ENCODE results near the gene GPRASP1.
"Not testable (repeated sequence)": the region's sequence is repeated elsewhere in the genome, so short reads cannot be mapped to it uniquely, and the experiment has no call there.

GPRASP1 gene

GRCh38 chrX:102651242-102652011, at the start of gene GPRASP1:
Gene GPRASP1 (plus strand): TSS chrX:102651483. CDS start chrX:102653914, 2,431 bp downstream.
- peak; percentile 27 for DNase-seq (ENCODE audit: low read depth)

GRCh38 chrX:102604327-102604726, 47.0 kb upstream of the GPRASP1 start:
- DNase-seq (ENCODE audit: low read depth): no peak

GRCh38 chrX:102606115-102606514, 45.2 kb upstream of the GPRASP1 start:
- DNase-seq (ENCODE audit: low read depth): no peak

- DNase-seq (ENCODE audit: low read depth): no peak
Measured at GRCh38 chrX:102610905-102611304, 40.4 kb upstream of the GPRASP1 start.

- no peak for DNase-seq (ENCODE audit: low read depth)
Measured at GRCh38 chrX:102624105-102624504, 27.2 kb upstream of the GPRASP1 start.

GRCh38 chrX:102627640-102628039, 23.6 kb upstream of the GPRASP1 start:
- DNase-seq (ENCODE audit: low read depth): no peak

- no peak for DNase-seq (ENCODE audit: low read depth)
Measured at GRCh38 chrX:102637561-102637960, 13.7 kb upstream of the GPRASP1 start.

GRCh38 chrX:102650903-102651241, 411 bp upstream of the GPRASP1 start:
- no peak for DNase-seq (ENCODE audit: low read depth)

GRCh38 chrX:102652031-102652688, 877 bp downstream of the GPRASP1 start:
- DNase-seq (ENCODE audit: low read depth): no peak

GRCh38 chrX:102654696-102655095, 3.4 kb downstream of the GPRASP1 start:
- DNase-seq (ENCODE audit: low read depth): no peak

- no peak for DNase-seq (ENCODE audit: low read depth)
Measured at GRCh38 chrX:102658556-102658955, 7.3 kb downstream of the GPRASP1 start.

GRCh38 chrX:102659790-102660757, 8.8 kb downstream of the GPRASP1 start:
- peak; percentile 67 for DNase-seq (ENCODE audit: low read depth)

GRCh38 chrX:102663820-102664219, 12.5 kb downstream of the GPRASP1 start:
- DNase-seq (ENCODE audit: low read depth): not testable (repeated sequence)

- DNase-seq (ENCODE audit: low read depth): not testable (repeated sequence)
Measured at GRCh38 chrX:102667034-102667433, 15.8 kb downstream of the GPRASP1 start.

GRCh38 chrX:102669526-102669925, 18.2 kb downstream of the GPRASP1 start:
- no peak for DNase-seq (ENCODE audit: low read depth)

GRCh38 chrX:102672856-102673255, 21.6 kb downstream of the GPRASP1 start:
- no peak for DNase-seq (ENCODE audit: low read depth)

GRCh38 chrX:102677479-102677878, 26.2 kb downstream of the GPRASP1 start:
- DNase-seq (ENCODE audit: low read depth): not testable (repeated sequence)

GRCh38 chrX:102684772-102685520, 33.7 kb downstream of the GPRASP1 start:
- DNase-seq (ENCODE audit: low read depth): no peak

- DNase-seq (ENCODE audit: low read depth): no peak
Measured at GRCh38 chrX:102694749-102695148, 43.5 kb downstream of the GPRASP1 start.

- DNase-seq (ENCODE audit: low read depth): no peak
Measured at GRCh38 chrX:102696306-102696705, 45.0 kb downstream of the GPRASP1 start.

- no peak for DNase-seq (ENCODE audit: low read depth)
Measured at GRCh38 chrX:102697494-102697893, 46.2 kb downstream of the GPRASP1 start.

Data from activated T-cell treated with anti-CD3 and anti-CD28 coated beads for 24 hours (primary cell).